Measurements from ENCODE around the gene ROBO1.

Gene ROBO1

DNA sequence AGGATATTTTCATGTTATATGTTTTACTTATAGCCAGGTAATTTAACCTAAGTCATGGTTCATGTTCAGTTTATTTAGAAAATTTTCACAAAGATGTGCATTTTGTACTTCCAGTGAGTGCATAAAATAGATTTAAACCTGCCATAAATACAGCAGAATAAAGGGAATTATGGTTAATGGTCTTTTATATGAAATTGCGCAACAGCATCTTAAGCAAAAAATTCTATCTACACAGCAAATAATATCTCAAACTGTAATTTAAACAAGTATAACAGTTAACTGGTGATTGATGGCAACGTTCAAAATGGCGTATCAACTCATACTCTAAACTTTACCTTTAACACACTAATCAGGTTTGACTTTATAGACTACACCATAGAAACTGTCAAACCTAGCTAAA lies 97.6 kb downstream of the ROBO1 start:
- DNase-seq (ENCODE audit: low read depth in 2 of 2): no peak

- no peak for DNase-seq (ENCODE audit: low read depth in 2 of 2)
These were observed 103.3 kb downstream of the ROBO1 start for GRCh38 chr3:79664455-79664854.

DNA sequence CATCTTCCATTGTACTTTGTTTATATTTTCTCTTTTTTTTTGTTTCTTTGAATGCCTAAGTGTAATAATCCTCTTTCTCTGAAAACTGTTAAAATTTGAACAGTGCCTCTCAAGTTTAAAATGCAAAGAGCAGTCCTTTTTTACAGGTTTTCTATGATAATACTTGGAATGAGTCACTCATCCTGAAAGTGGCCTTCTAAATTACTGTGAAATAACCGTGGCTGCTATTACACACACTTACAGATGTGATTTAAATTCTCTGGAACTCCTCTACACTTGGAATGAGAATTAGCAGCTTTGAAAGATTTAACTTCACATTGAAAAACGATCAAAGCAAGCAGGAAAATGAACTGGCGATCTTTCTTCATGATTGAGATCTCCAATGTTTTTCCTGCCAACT lies 105.9 kb downstream of the ROBO1 start:
- no peak for DNase-seq (ENCODE audit: low read depth in 2 of 2)

DNA sequence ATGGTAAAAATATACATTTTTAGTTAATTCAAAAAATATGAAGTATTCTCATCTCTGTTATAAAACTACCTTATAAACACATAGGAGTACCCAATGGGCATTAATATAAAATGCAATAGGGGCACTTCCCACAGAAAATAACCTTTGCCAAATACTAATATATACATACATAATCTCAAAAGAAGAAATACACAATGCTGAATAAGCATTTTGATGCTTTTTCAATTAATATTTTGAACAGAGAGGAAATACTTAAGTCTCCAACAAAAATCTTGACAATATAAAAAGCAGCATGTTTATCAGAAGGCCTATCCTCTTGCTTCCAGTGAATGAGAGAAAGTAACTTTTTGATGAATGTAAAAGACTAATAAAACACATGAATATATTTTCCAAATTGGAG lies 110.7 kb downstream of the ROBO1 start:
- DNase-seq (ENCODE audit: low read depth in 2 of 2): no peak

DNA sequence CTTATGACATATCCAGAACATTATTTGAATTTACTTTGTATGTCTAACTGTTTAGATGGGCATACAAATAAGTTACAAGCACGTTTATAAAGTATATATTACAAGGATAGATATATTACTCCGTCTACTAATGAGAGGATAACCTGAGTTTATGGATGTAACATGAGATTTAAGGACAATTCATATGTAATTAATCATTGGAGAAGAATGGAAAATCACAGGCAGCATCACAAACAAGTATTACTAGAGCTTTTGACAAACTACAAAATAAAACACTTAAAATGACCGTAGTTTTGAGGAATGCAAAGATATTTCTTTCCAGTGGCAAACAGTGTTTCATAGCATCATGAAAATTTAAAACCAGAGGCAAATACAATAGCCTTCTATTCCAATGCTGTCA lies 113.8 kb downstream of the ROBO1 start:
- DNase-seq (ENCODE audit: low read depth in 2 of 2): no peak

DNA sequence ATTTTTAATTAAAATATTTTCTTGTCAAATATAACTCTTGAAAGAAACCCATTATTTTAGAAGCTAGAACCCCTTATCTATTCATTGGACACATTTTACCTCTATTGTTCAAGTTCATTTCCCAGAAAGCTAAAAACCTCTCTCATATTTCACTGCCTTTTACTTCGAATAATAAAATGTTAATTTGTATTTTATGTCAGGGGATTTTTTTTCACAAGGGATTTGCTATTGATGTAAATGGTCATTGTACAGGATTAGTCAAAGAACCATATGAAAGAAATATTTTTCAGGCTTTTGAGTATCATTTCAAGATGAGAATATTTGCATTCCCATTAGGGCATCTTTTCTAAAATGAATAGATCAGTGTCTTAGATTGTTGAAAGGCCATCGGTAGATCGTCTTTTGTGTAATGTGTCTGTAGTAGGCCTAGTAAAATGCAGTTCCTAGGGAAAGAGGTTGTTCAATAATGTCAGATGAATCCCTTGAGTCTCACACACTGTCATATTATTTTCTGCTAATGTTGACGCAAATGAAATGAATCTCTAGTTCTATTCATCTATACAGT lies 114.5 kb downstream of the ROBO1 start:
- no peak for DNase-seq (ENCODE audit: low read depth in 2 of 2)

DNA sequence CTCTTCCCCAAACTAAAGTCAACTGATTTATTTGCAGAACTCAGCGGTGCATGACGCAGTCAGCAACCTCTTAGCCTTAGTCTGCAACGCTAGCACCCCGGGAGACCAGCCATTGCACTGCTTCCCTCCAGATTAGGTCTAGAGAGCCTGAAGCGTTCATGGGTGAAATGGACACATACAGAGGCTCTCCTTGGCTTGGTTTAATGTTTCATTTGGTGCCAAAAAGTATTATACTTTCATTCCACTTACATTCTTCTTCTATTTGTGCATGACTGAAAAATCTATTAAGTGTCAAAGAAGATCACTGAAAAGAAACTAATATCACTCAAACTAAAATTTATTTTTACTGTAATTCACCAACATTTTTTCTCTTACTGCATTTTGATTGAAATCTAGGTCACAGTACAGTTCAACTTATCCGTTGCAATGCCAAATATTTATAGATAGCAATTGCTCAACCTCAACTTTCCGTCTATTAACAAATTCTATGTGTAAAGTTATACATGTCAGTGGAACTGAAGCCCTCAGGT lies 116.2 kb downstream of the ROBO1 start:
- no peak for DNase-seq (ENCODE audit: low read depth in 2 of 2)

GRCh38 chr3:79639855-79640254 lies 127.9 kb downstream of the ROBO1 start:
- DNase-seq (ENCODE audit: low read depth in 2 of 2): no peak

DNA sequence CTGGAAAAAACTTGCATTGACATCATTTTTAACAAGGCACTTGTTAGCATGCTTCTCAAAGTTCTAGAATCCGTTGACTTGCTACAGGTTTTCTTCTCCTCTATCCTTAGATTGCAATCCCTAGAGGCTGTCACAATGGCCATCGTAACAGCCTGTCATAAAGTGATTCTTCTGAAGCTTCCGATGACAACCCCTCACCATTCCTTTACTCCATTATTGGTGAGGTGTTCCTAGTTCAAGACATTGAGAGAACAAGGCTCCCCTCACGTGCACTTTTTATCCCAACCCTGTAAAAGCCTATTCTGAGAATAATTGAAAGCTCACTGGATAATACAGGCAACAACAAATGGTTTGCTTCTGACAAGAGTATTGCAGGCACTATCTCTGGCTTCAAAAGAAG lies 131.4 kb downstream of the ROBO1 start:
- DNase-seq (ENCODE audit: low read depth in 2 of 2): no peak

- no peak for DNase-seq (ENCODE audit: low read depth in 2 of 2)
These were observed 135.0 kb downstream of the ROBO1 start for GRCh38 chr3:79632842-79633241.

DNA sequence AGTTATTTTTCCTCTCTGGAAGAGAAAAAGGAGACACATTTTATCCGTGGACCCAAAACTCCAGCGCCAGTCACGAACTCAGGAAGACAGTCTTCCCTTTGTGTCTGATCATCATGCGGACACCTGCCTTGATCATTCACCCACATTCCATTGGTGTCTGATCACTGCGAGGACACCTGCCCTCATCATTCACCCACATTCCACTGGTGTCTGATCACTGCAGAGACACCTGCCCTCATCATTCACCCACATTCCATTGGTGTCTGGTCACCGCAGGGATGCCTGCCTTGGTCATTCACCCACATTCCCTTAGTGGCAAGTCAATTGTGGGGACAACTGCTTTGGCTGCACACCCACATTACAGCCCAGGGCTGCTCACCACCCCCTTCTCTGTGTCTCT lies 148.9 kb downstream of the ROBO1 start:
- DNase-seq (ENCODE audit: low read depth in 2 of 2): no peak

DNA sequence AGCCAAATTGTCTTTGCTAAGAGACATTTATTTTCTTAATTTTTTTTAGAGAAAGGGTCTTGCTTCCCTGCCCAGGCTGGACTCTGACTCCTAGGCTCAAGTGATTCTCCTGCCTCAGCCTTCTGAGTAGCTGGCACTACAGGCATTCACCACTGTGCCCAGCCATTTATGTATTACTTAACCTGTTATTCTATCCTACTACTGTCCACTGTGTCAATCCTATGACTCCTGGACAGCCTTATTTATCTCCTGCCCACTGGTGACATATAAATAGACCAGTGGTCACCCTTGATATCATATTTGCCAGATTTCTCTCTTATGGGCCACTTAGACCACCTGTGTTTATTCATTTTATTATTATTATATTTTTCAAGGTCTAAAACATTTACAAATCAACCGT lies 161.4 kb downstream of the ROBO1 start:
- no peak for DNase-seq (ENCODE audit: low read depth in 2 of 2)

DNA sequence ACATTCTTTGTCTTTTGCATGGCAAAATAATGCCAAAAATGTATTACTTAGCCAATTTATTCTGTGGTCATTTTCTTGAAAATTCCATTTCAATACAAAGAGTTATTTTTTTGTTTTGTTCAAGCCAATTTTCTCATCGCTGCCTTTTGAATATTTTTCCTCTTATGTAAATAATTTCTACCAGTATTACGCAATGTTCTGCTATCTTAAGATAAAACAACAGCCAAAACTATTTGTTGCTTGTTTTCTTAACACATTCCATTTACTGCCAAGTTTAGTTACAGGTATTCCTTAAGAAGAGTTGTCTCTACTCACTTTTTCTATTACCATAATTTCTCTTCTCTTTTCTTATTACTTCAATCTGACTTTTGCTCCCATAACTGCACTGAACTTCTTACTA lies 163.1 kb downstream of the ROBO1 start:
- DNase-seq (ENCODE audit: low read depth in 2 of 2): no peak

DNA sequence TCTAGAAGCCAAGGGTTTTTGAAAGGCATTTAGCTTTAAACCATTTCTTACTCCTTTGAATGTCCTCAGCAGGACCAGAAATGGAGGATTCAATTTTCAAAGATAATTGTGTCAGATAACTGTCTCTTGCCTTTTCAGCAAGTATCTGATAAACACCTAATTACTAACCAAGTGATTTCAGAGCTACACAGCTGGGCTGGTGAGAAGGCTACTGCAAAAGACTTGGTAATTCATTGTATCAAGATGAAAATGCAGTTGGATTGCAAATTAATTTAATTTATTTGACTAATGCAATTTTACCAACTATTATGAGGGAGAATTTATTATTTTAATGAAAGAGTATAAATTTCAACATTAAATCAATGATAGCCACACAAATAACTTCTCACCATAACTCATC lies 165.4 kb downstream of the ROBO1 start:
- no peak for DNase-seq (ENCODE audit: low read depth in 2 of 2)

DNA sequence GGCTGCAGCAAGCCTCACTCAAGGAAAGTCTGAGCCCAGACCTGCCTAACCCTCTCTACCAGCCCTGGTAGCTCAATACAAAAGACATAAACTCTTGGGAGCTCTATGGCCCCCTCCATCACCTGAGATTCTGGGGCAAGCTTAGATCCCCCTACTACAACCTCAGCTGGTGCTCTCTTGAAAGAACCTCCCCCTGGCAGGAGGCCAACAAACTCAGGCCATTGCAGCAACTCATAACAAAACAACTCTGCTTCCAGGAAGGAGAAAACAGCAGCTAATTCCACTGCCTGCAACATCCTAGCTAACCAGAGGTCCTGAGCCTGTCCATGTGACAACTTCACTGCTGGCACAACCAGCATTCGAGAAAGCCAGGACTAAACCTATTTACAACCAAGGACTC lies 169.2 kb downstream of the ROBO1 start:
- no peak for DNase-seq (ENCODE audit: low read depth in 2 of 2)

- no peak for DNase-seq (ENCODE audit: low read depth in 2 of 2)
These were observed 170.1 kb downstream of the ROBO1 start for GRCh38 chr3:79597709-79598108.

DNA sequence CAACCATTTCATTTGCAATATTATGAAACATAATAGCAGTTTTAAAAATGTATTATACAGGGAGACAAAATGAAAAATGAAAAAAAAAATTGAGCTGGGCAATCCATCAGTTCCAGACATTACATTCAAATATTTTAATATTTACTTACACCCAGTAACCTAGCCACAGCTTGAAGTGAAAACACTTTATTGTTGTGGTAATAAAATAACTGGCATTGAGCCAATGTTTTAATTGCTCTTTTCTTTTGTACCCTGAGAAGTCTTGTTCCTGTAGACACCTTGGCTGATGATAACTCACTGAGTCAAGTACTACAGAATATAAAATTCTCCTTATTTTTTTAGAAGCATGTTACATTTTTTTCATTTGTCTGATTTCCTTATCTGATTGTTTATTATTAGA lies 180.6 kb downstream of the ROBO1 start:
- no peak for DNase-seq (ENCODE audit: low read depth in 2 of 2)

DNA sequence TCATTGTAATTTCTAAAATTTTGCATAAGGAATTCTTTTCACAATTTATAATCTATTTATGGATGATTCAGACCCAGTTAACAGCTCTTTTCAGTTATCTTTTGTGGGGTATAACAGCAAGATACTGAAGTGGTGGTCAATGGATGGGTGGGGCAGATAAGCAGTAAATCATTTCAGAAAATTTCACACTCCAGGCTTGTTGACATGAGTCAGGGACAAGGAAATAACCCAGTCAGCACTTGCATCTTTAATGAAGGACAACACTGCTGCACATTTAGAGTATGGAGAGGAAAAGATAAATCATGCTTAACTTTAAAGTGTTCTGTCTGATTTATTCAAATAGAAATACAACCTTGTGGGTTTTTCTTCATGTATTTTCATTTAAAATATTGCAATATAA lies 181.6 kb downstream of the ROBO1 start:
- no peak for DNase-seq (ENCODE audit: low read depth in 2 of 2)

DNA sequence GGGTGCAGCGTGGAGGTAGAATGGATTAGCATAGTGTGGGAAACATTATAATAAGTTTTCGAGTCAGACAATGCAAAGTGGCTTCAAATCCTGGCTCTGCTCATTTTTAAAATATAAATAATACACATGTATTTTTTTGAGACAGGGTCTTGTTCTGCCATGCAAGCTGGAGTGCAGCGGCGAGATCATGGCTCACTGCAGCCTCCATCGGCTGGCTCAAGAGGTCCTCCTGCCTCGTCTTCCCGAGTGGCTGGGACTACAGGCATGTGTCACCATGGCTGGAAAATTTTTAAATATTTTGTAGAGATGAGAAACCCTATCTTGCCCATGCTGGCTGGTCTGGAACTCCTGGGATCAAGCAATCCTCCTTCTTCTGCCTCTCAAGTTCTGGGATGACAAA lies 194.9 kb downstream of the ROBO1 start:
- no peak for DNase-seq (ENCODE audit: low read depth in 2 of 2)

DNA sequence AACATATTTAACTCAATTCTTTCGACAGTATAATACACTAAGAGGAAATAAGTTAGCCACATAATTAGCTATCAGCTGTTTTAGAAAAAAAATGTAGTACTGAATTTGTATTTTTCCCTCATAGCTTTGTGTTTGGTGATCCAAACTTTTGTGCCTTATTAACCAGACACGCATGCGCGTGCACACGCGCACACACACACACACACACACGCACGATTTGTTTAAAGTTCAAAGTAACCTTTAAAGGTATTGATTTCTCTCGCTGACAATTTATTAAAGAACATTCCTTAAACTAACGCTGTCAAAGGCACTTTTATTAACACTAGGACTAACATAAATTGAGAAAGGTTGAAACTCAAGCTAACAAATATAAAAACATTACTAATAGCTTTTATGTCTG lies 198.9 kb downstream of the ROBO1 start:
- DNase-seq (ENCODE audit: low read depth in 2 of 2): no peak

DNA sequence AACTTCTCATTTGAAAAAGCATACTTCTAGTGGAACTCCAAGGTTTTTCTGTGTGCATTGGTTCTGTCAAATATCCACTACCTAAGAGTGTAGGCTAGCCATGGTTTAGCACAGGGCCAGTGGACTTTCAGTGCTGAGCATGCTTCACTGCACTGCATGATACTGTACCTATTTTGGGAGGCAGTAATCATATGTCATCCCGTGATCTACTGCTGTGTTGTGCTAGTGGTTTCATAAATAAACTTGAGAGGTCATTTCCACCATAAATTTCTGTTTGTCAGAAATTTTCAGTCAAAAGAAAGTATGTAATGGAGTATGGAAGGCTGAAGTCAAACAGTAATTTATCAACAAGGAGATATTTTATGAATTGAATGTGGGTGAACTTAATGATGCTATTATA lies 203.6 kb downstream of the ROBO1 start:
- DNase-seq (ENCODE audit: low read depth in 2 of 2): no peak

- DNase-seq (ENCODE audit: low read depth in 2 of 2): no peak
These were observed 207.1 kb downstream of the ROBO1 start for GRCh38 chr3:79560698-79561097.

- DNase-seq (ENCODE audit: low read depth in 2 of 2): no peak
These were observed 208.9 kb downstream of the ROBO1 start for GRCh38 chr3:79558943-79559342.

GRCh38 chr3:79555655-79556054 lies 212.1 kb downstream of the ROBO1 start:
- DNase-seq (ENCODE audit: low read depth in 2 of 2): no peak
